GM19452 (cell line): Measurements from ENCODE around the gene GSTT4.
"Not testable (repeated sequence)": the region's sequence is repeated elsewhere in the genome, so short reads cannot be mapped to it uniquely, and the experiment has no call there.

ENCODE experiments used
- ATAC-seq: cut with Tn5 transposase; IDR thresholded peaks from one replicate; pipeline ENCODE4 v1.9.1; 2021; ENCODE audit not compliant: unreplicated experiment

The GSTT4 gene

DNA sequence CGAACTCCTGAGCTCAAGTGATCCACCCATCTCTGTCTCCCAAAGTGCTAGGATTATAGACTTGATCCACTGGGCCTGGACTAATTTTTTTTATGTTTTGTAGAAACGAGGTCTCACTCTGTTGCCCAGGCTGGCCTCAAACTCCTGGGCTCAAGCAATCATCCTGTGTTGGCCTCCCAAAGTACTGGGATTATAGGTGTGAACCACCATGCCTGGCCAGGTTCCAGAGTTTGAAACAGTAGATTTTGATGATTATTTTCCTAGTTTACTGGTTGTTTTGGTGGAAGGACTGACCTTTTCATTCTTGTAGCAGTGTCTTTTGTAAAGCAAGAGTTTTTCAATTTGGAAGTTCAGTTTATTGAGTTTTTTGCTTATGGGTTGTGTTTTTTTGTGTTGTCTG, 20.8 kb upstream of the GSTT4 start:
- ATAC-seq: no peak

GRCh38 chr22:24025475-24025874, 20.2 kb upstream of the GSTT4 start:
- ATAC-seq: no peak

- no peak for ATAC-seq
Observed at GRCh38 chr22:24024354-24024753, 19.1 kb upstream of the GSTT4 start.

DNA sequence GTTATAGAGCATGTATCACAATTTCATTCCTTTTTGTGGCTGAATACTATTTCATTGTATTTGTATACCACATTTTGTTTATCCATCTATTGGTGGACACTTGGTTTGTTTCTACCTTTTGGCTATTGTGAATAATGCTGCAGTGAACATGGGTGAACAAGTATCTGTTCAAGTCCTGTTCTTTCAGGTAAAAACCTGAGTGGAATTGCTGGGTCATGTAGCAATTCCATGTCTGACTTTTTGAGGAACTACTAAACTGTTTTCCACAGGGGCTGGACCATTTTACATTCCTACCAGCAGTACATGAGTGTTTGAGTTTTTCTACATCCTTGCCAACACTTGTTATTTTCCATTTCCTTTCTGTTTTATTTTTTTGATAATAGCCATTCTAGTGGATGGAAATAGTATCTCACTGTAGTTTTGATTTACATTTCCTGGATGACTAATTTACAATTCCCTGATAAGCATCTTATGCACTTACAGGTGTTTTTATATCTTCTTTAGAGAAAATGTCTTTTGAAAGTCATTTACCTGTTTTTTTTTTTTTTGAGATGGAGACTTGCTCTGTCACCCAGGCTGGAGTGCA, 18.0 kb upstream of the GSTT4 start:
- no peak for ATAC-seq

DNA sequence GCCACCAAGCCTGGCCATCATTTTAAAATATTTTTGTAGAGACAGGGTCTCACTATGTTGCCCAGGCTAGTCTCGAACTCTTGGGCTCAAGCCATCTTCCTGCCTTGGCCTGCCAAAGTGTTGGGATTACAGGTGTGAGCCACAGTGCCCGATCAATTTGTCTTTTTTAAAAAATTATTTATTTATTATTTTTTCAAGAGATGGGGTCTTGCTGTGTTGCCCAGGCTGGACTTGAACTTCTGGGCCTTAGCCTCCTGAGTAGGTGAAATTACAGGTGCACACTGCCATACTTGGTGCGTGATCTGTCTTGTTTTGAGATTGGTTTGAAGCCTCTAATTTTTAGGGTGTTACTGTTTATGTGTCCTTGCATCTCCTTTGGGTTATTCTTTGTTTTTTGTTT, 16.1 kb upstream of the GSTT4 start:
- ATAC-seq: no peak

- ATAC-seq: no peak
Observed at GRCh38 chr22:24016156-24016555, 10.9 kb upstream of the GSTT4 start.

- ATAC-seq: no peak
Observed at GRCh38 chr22:24011735-24012068, 6.4 kb upstream of the GSTT4 start.

DNA sequence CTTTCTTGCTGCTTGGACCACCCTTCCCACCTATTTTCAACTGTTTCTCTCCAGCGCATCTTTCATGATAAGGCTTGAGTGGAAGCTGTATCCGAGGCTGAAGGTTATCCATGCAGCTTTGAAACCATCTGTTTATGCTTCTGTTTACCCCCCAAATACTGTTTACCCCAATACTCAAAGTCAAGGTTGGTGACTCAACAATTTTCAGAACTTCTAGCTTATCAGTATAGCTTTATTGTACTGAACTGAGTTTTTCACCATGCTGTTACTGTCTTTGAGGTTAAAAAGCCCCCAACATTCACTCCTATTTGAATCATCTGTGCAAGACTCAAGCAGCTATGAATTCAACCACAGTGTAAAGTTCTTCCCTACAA, 4.8 kb upstream of the GSTT4 start:
- no peak for ATAC-seq

DNA sequence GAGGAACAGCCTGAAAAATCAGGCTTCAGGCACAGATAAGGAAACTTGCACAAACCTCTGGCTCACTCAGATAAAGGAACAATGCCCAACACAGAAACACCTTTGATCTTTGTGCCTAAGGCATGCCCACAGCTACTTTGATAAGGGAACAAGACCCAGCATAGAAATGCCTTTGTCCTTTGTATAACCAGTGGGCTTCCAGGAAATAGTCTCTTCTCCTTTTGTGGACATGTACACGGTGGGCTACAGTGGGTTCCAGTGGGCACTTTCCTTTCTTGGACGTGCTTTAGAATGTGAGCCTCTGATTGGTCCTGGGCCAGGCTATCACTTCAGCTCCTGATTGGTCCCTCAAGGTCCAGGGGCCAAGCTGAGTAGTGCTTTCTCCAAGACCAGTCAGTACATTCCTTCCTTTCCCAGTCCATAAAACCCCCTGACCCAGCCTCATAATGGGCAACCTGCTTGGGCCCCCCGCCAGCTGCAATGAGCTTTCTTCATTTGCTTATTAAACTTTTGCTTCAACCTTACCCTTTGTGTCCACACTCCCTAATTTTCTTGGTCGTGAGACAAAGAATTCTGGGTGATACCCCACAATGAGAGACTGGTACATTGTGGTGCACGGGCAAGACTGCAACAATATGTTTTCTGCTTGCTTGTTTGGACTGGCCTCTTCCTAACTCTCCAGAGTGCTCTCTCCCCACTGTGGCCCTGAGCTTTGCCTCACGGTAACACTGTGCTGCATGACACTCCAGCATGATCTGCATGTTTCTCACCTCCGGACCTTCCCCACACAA, 4.2 kb upstream of the GSTT4 start:
- no peak for ATAC-seq

DNA sequence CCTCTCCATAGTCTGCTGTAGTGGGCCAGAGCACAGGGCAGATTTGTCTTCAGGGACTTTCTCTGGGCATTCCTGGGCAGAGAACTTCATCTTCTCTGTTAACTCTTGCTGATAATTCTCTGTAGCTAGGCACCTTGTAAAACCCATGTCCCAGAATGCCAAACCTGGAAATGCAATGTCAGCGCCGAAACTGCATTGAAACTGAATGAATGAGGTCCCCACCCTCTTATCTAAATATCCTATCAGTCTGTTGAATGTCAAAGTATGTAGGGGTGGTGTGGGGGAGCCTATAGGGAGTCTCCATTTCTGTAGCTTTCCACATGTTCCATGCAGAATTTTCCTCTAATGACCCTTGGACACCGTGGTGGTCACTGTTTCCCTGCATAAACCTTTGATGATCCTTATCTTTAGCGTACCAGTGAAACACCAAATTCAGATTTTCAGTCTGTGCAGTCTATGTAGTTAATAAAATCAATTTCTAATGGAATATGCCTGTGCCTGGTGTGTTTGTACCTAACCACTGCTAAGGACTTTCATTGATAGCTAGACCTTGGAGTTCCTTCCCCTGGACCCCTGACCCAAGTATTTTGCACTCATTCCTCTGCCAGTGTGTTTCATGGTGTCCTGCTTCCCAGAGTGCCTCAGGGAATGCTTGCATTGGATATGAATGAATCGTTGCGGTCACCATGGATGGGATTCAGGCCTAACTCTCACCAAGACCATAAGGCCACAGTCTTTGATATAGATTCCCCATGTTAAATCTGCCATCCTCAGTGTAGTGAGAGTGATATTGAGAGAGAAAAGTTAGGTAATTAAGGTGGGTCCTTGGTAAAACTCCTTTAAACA, 3.4 kb upstream of the GSTT4 start:
- no peak for ATAC-seq

DNA sequence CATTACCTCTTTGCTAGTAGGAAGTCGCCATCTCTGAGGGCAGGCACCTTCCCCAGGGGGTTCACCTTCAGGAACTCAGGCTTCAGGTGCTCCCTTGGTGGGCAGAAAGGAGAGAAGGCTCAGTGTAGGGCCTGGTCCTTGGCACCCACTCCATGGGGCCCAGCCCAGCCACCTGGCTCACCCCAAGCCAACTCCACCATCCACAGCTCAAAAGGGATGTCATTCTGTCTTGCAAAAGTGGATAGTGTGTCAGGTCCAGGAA, 2.7 kb upstream of the GSTT4 start:
- ATAC-seq: no peak

DNA sequence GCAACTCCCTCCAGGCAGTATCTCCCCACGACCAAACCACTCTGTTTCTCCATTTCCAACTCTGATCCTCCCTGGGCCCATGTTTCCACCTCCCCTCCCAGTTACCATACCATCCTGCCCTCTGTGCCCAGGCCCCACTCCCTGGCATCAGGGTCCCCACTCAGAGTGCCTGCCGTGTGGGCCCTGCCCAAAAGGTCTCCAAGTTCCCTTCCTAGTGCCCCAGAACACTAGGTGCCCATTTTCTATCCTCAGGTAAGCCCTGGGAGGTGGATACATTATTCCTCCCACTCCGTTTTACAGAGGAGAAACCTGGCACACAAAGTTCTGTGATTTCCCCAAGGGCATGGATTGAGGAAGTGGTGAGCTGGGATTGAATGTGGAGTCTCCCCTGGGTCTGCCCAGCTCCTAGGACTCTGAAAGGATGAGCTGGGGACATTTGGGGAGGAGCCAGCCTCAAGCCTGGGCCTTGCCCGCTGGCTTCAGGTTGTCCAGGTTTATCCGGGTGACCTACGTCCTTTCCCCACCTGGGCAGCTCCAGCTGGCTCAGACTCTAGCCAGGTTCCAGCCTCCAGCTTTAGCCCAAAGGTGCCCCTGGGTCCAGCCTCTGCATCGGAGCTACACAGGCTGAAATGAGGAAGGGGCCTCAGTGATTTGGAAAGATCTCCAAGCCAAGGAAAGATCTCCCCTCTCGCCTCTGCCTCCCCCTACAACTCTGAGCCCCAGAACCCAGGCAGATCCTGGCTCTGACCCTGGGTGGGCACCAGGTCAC, 2.2 kb upstream of the GSTT4 start:
- ATAC-seq: no peak

DNA sequence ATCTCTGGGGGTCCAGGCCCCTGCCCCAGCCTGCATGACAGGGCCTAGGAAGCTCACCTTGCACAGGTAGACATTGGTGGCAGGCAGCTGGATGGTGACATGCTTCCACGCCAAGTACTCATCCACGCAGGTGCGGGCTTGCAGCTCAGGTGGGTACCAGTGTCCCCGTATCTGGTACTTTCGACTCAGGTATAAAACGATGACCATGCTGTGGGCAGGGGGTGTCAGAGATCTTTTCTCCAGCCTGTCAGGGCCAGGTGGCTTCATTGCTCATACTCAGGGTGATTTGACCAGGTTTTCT, 1.6 kb upstream of the GSTT4 start:
- no peak for ATAC-seq

GRCh38 chr22:24006207-24006913, 1.1 kb upstream of the GSTT4 start:
- ATAC-seq: no peak

GRCh38 chr22:24003887-24004286, 1.4 kb downstream of the GSTT4 start:
- no peak for ATAC-seq

DNA sequence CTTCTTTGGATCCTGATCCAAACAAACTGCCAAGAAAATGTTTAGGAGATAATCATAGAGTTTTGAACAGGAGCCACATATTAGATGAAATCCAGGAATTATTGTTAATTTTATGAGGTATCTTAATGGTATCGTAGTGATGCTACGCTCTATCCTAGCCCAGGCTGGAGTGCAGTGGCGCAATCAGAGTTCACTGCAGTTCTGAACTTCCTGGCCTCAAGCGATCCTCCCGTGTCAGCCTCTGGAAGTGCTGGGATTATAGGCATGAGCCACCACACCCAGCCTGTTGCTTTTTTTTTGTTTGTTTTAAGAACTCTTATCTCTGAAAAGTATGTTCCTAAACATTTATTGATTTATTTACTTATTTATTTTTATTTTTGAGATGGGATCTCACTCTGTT, 2.4 kb downstream of the GSTT4 start:
- no peak for ATAC-seq

GRCh38 chr22:24002272-24002671, 3.0 kb downstream of the GSTT4 start:
- no peak for ATAC-seq

- no peak for ATAC-seq
Observed at GRCh38 chr22:24001314-24001713, 3.9 kb downstream of the GSTT4 start.

- not testable (repeated sequence) for ATAC-seq
Observed at GRCh38 chr22:23999779-24000178, 5.5 kb downstream of the GSTT4 start.

DNA sequence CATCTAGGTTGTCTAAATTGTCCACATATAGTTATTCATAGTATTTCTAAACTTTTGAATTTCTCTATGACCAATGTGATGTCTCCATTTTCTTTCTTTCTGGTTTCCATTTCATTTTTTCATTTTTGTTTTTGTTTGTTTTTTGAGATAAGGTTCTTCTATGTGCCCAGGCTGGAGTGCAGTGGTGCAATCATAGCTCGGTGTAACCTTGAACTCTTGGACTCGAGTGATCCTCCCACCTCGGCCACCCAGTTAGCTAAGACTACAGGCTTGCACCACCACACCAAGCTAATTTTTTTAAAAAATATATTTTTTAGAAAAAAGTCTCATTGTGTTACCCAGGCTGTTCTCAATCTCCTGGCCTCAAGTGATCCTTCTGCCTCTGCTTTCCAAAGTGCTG, 8.2 kb downstream of the GSTT4 start:
- ATAC-seq: no peak

DNA sequence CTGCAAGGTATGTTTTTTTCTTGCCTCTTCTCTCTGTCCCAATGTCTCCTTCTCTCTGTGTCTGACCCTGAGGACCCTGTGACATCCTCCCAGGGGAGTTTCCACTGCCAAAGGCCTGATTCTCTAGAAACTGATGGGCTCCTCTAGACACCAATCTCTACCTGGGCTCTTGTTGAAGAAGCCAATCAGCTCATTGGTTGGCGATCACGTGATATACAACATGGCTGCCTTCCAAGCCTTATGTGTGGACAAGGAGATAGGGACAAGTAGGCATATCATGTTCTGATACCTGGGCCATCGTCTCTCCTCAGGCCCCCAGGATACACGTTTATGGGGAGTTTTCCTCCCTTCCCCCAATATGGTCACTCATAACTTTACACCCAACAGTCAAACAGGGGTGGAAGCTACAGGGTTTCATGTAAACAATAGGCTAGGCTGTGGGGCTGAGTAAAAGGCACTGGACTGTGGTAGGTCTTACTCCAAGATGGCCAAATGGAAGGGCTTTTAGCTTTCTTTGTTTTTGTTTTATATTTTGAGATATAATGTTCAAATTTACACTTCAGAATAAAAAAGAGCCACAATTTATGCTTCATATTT, 11.6 kb downstream of the GSTT4 start:
- not testable (repeated sequence) for ATAC-seq
